GM12892 (cell line): Measurements from ENCODE around the gene HSPA2.

Experiments
- POLR2A ChIP-seq: IDR thresholded peaks from 2 replicates; pipeline ENCODE4 v1.6.1; 2011; ENCODE audit warnings: low read depth, low read length, control low read depth
- POLR2AphosphoS5 ChIP-seq: IDR thresholded peaks from 2 replicates; pipeline ENCODE4 v1.6.1; 2011; ENCODE audit warnings: low read depth, low read length, control low read depth
- TAF1 ChIP-seq: IDR thresholded peaks from 2 replicates; pipeline ENCODE4 v1.6.1; 2011; ENCODE audit warnings: low read depth, mild to moderate bottlenecking, control low read depth, low read length, borderline replicate concordance

DNA sequence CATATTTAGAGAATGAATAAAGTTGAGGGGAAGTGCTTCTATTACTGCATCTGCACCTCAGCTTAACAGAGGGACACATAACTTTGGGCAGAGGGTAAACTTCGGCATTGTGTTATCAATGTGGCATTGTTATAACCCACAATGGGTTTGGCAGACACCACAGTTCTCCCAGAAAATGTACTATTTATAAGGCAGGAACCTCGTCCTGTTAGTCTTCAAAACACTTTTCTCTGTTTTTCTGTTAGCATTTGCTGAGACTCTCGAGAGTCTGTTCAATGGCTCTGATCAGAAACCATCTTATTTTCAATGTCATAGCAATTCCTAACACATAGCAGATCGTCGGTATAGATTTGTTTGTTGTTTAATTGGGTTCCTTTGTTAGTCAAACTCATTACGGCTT, 23.2 kb downstream of the HSPA2 start:
- TF ChIP-seq POLR2A: no peak
- no peak for TF ChIP-seq TAF1
- no peak for TF ChIP-seq POLR2AphosphoS5
